GM23338 (cell line): ENCODE results near the gene PDE4D. TPM values are rescaled to one million over a fixed set of nuclear protein-coding genes. Genes with fewer than 3 reads are reported as not detected.
A peak's percentile ranks its signal among the peaks of the same experiment; 100 is the strongest.

Experiments
- ATAC-seq: fragments of 200-7000 bp; cut with Tn5 transposase; 3 replicates; pipeline ENCODE4 v1.9.1; 2020
- DNase-seq: peaks from one replicate; pipeline ENCODE4 v3.0.0-alpha.2; 2015; ENCODE audit warnings: low spot score
- H2AFZ ChIP-seq: fragments of 200-600 bp; sonication (generic); 2 replicates; pipeline ENCODE4 v1.8.0; 2016; ENCODE audit warnings: antibody characterized with exemption, mild to moderate bottlenecking, moderate library complexity
- H3F3A ChIP-seq: fragments of 200-600 bp; sonication (generic); replicated peaks from 2 replicates; pipeline ENCODE4 v1.8.0; 2017; ENCODE audit warnings: antibody characterized with exemption, mixed run types, low read depth
- H3K27ac ChIP-seq: fragments of 200-600 bp; sonication (generic); 2 replicates; pipeline ENCODE4 v1.6.1; 2016; ENCODE audit warnings: low read depth
- H3K27me3 ChIP-seq: fragments of 200-600 bp; sonication (generic); 2 replicates; pipeline ENCODE4 v1.8.0; 2016; ENCODE audit warnings: mild to moderate bottlenecking, mixed run types, moderate library complexity; ENCODE audit not compliant: insufficient read depth
- H3K36me3 ChIP-seq: fragments of 200-600 bp; sonication (generic); 2 replicates; pipeline ENCODE4 v1.8.0; 2016; ENCODE audit warnings: mild to moderate bottlenecking; ENCODE audit not compliant: insufficient read depth
- H3K4me1 ChIP-seq: fragments of 200-600 bp; sonication (generic); 2 replicates; pipeline ENCODE4 v1.8.0; 2016; ENCODE audit warnings: mild to moderate bottlenecking, moderate library complexity; ENCODE audit not compliant: insufficient read depth
- H3K4me2 ChIP-seq: fragments of 200-600 bp; sonication (generic); 2 replicates; pipeline ENCODE4 v1.7.1; 2017; ENCODE audit warnings: mixed run types
- H3K4me3 ChIP-seq: fragments of 200-600 bp; sonication (generic); 2 replicates; pipeline ENCODE4 v1.6.1; 2016; ENCODE audit warnings: mixed run types
- H3K79me2 ChIP-seq: fragments of 200-600 bp; sonication (generic); replicated peaks from 2 replicates; pipeline ENCODE4 v1.8.0; 2017; ENCODE audit warnings: mild to moderate bottlenecking; ENCODE audit not compliant: insufficient read depth
- H3K9me2 ChIP-seq: fragments of 200-600 bp; sonication (generic); 2 replicates; pipeline ENCODE4 v1.8.0; 2017; ENCODE audit not compliant: insufficient read depth
- H4K20me1 ChIP-seq: fragments of 200-600 bp; sonication (generic); replicated peaks from 2 replicates; pipeline ENCODE4 v1.8.0; 2017; ENCODE audit warnings: mild to moderate bottlenecking; ENCODE audit not compliant: insufficient read depth
- H3K27ac Mint-ChIP-seq: 2 replicates; pipeline ENCODE4 v1.8.0; 2020; ENCODE audit warnings: inconsistent platforms, mild to moderate bottlenecking, moderate library complexity, mixed read lengths
- H3K27me3 Mint-ChIP-seq: 3 replicates; pipeline ENCODE4 v1.8.0; 2022; ENCODE audit warnings: low read depth, mild to moderate bottlenecking, moderate library complexity, mixed read lengths, inconsistent platforms; ENCODE audit not compliant: insufficient read depth, poor library complexity
- H3K36me3 Mint-ChIP-seq: 3 replicates; pipeline ENCODE4 v1.8.0; 2021; ENCODE audit warnings: low read depth, mild to moderate bottlenecking, inconsistent platforms, moderate library complexity, mixed read lengths
- H3K4me1 Mint-ChIP-seq: 3 replicates; pipeline ENCODE4 v1.8.0; 2020; ENCODE audit warnings: mild to moderate bottlenecking, inconsistent platforms, mixed read lengths
- H3K4me3 Mint-ChIP-seq: 3 replicates; pipeline ENCODE4 v1.8.0; 2021; ENCODE audit warnings: moderate library complexity, mild to moderate bottlenecking, inconsistent platforms, mixed read lengths
- H3K9me3 Mint-ChIP-seq: 3 replicates; pipeline ENCODE4 v1.8.0; 2020; ENCODE audit warnings: moderate library complexity, mild to moderate bottlenecking, inconsistent platforms, mixed read lengths
- EZH2 ChIP-seq: fragments of 200-600 bp; sonication (generic); IDR thresholded peaks from one replicate; pipeline ENCODE4 v1.8.0; 2017; ENCODE audit warnings: antibody characterized with exemption, mild to moderate bottlenecking, low read depth; ENCODE audit not compliant: unreplicated experiment
- EZH2phosphoT487 ChIP-seq: fragments of 200-600 bp; sonication (generic); IDR thresholded peaks from one replicate; pipeline ENCODE4 v1.8.1; 2018; ENCODE audit warnings: antibody characterized with exemption; ENCODE audit not compliant: unreplicated experiment
- JUNB ChIP-seq: IDR thresholded peaks from one replicate; pipeline ENCODE4 v1.6.1; 2016; ENCODE audit warnings: antibody characterized with exemption; ENCODE audit not compliant: unreplicated experiment
- NANOG ChIP-seq: IDR thresholded peaks from 2 replicates; pipeline ENCODE4 v1.6.1; 2016; ENCODE audit warnings: antibody characterized with exemption, borderline replicate concordance
- POLR2AphosphoS5 ChIP-seq: IDR thresholded peaks from 2 replicates; pipeline ENCODE4 v1.6.1; 2016; ENCODE audit warnings: antibody characterized with exemption, low read depth
- STAT1 ChIP-seq: IDR thresholded peaks from one replicate; pipeline ENCODE4 v1.6.1; 2016; ENCODE audit warnings: antibody characterized with exemption; ENCODE audit not compliant: unreplicated experiment
- ZNF331 ChIP-seq: fragments of 250-450 bp; sonication (Bioruptor Pico); IDR thresholded peaks from 2 replicates; pipeline ENCODE4 v1.5.0; 2020; ENCODE audit warnings: low read depth, mild to moderate bottlenecking, moderate library complexity
- polyA plus RNA-seq: library from polyadenylated mRNA; unstranded; fragments of >200 nt; fragmentation: Nextera tagmentation; extraction: Ambion mirVana; gene quantifications from 2 replicates; pipeline ENCODE4 v1.2.1, GENCODE V29; 2016
- total RNA-seq: library from RNA; depleted of rRNA; stranded (reverse); fragments of >200 nt; shearing (Covaris generic); gene quantifications from 2 replicates; pipeline ENCODE4 v1.2.3, GENCODE V29; 2014
- TF ChIP-seq, protein P1 (sequence below), 2 experiments: fragments of 200-600 bp in 1 of 2; sonication (generic) in 1 of 2; conservative IDR thresholded peaks; 2 replicates each; pipeline versions ENCODE4 v1.5.1 to v1.6.1; 2016 to 2017; ENCODE audit warnings: antibody characterized with exemption in 2 of 2, low read depth in 2 of 2, mild to moderate bottlenecking in 2 of 2, moderate library complexity in 1 of 2
- TF ChIP-seq, protein P2 (sequence below): IDR thresholded peaks from 2 replicates; pipeline ENCODE4 v1.6.1; 2016; ENCODE audit warnings: antibody characterized with exemption
- TF ChIP-seq, protein P3 (sequence below): IDR thresholded peaks from one replicate; pipeline ENCODE4 v1.6.1; 2018; ENCODE audit warnings: antibody characterized with exemption; ENCODE audit not compliant: unreplicated experiment

PDE4D gene
- total and polyA plus RNA-seq, 2 experiments from 2014 or later = 2.1 to 4.7 TPM

DNA sequence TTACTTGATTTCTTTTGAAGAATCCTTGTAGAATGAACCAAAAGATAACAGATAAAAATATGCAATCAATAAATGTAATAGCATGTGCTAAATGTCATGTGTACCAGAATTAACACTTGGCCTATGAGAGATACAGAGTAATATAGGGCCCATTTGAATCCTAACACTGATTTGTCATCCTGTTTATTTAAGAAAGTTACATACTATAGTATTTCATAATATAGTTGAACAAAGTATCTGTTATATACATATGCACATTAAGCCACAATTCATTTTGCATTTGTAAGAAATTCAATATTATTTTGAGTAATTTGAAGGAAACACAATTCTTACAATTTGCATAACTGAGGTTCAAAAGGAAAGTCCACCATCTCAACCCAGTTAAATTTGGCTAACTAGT lies 389.5 kb downstream of the PDE4D start (continued):
- TF ChIP-seq JUNB = no peak
- no peak for TF ChIP-seq STAT1
- TF ChIP-seq, protein P1, sequence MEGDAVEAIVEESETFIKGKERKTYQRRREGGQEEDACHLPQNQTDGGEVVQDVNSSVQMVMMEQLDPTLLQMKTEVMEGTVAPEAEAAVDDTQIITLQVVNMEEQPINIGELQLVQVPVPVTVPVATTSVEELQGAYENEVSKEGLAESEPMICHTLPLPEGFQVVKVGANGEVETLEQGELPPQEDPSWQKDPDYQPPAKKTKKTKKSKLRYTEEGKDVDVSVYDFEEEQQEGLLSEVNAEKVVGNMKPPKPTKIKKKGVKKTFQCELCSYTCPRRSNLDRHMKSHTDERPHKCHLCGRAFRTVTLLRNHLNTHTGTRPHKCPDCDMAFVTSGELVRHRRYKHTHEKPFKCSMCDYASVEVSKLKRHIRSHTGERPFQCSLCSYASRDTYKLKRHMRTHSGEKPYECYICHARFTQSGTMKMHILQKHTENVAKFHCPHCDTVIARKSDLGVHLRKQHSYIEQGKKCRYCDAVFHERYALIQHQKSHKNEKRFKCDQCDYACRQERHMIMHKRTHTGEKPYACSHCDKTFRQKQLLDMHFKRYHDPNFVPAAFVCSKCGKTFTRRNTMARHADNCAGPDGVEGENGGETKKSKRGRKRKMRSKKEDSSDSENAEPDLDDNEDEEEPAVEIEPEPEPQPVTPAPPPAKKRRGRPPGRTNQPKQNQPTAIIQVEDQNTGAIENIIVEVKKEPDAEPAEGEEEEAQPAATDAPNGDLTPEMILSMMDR (conservative IDR thresholded peaks at IDR 0.05; ENCODE audit: low read depth in 2 of 2) = no peak
- no peak for TF ChIP-seq ZNF331 (CRISPR knock-in tag)
- TF ChIP-seq NANOG = no peak
- no peak for TF ChIP-seq EZH2phosphoT487
- TF ChIP-seq EZH2 = no peak

DNA sequence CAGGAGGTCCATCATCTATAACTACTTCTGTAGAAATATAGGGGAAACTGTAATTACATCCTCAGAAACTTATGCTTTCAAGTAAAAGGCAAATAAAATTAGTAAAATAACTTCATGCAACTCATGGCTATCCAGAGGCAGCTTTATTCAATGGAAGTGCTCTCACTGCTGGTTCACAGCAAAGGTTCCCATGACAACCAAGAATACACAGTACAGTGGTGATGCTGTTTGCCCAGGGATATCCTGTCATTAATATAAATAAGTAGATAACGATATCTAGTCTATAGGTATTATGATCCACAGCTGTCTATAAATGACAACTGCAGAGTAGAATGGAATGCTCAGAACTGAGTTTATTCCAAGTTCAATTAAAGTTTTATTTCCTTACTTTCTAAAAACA lies 390.3 kb downstream of the PDE4D start:
- no peak overlapping the region for H2AFZ ChIP-seq
- TF ChIP-seq ZNF331 (CRISPR knock-in tag) (no peak), NANOG (no peak)
- no peaks in the 10 kb centered on the region for H3K36me3 Mint-ChIP-seq
- H3K27me3 Mint-ChIP-seq = no peaks in the 10 kb centered on the region
- H4K20me1 ChIP-seq = no peaks in the 10 kb centered on the region
- no peaks in the 10 kb centered on the region for H3K9me3 Mint-ChIP-seq
- H3K36me3 ChIP-seq = no peaks in the 10 kb centered on the region
- no peaks in the 10 kb centered on the region for H3K4me1 ChIP-seq
- H3K4me1 Mint-ChIP-seq = peaks cover 2% of the 10 kb centered on the region; the same call in 2 of the 3 replicates
- H3K4me2 ChIP-seq = no peak overlapping the region
- DNase-seq = peak; percentile 38
- H3K27ac Mint-ChIP-seq = no peak overlapping the region
- H3F3A ChIP-seq = no peaks in the 10 kb centered on the region
- no peaks in the 10 kb centered on the region for H3K79me2 ChIP-seq
- H3K4me3 Mint-ChIP-seq = no peak overlapping the region
- H3K27me3 ChIP-seq = no peaks in the 10 kb centered on the region
- no peaks in the 10 kb centered on the region for H3K9me2 ChIP-seq
- no peak overlapping the region for H3K4me3 ChIP-seq
- ATAC-seq = no peak
- no peak overlapping the region for H3K27ac ChIP-seq

DNA sequence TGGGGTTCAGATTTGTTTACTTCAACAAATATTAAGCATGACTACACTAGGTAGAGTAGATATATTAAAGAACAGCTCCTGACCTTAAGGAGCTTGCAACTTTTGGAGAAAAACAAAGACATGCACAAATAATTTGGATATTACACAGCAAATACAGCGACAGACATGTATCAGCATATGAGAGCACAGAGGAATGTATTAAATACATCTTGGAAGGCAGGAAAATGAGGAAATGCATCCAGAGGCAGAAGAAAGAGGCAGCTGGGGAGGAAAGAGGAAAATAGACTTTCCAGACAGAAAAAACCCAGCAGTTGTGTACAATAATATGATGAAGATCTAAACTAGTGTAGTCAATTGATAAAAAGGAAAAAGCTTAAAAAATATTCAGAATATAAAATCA lies 392.2 kb downstream of the PDE4D start:
- Histone ChIP-seq H3K79me2 (no peaks in the 10 kb centered on the region), H4K20me1 (no peaks in the 10 kb centered on the region), H3K27me3 (no peaks in the 10 kb centered on the region), H3F3A (no peaks in the 10 kb centered on the region), H3K4me2 (no peak overlapping the region), H3K4me1 (no peaks in the 10 kb centered on the region), H3K36me3 (no peaks in the 10 kb centered on the region), H3K4me3 (no peak overlapping the region), H3K27ac (no peak overlapping the region), H3K9me2 (no peaks in the 10 kb centered on the region), H2AFZ (no peak overlapping the region)
- DNase-seq (no peak), ATAC-seq (no peak)
- H3K36me3 Mint-ChIP-seq = peaks cover 2% of the 10 kb centered on the region; the same call in 1 of the 3 replicates
- no peak overlapping the region for H3K4me3 Mint-ChIP-seq
- peaks cover 4% of the 10 kb centered on the region; the same call in 1 of the 3 replicates for H3K9me3 Mint-ChIP-seq
- no peaks in the 10 kb centered on the region for H3K27me3 Mint-ChIP-seq
- H3K27ac Mint-ChIP-seq = no peak overlapping the region
- peaks cover 2% of the 10 kb centered on the region; the same call in 2 of the 3 replicates for H3K4me1 Mint-ChIP-seq
- no peak for TF ChIP-seq EZH2
- no peak for TF ChIP-seq JUNB
- TF ChIP-seq ZNF331 (CRISPR knock-in tag) = no peak
- TF ChIP-seq, protein P1 (conservative IDR thresholded peaks at IDR 0.05; ENCODE audit: low read depth in 2 of 2) = no peak
- TF ChIP-seq STAT1 = no peak
- no peak for TF ChIP-seq POLR2AphosphoS5
- no peak for TF ChIP-seq NANOG
- TF ChIP-seq, protein P2, sequence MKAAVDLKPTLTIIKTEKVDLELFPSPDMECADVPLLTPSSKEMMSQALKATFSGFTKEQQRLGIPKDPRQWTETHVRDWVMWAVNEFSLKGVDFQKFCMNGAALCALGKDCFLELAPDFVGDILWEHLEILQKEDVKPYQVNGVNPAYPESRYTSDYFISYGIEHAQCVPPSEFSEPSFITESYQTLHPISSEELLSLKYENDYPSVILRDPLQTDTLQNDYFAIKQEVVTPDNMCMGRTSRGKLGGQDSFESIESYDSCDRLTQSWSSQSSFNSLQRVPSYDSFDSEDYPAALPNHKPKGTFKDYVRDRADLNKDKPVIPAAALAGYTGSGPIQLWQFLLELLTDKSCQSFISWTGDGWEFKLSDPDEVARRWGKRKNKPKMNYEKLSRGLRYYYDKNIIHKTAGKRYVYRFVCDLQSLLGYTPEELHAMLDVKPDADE = no peak
- TF ChIP-seq EZH2phosphoT487 = no peak
- TF ChIP-seq, protein P3, sequence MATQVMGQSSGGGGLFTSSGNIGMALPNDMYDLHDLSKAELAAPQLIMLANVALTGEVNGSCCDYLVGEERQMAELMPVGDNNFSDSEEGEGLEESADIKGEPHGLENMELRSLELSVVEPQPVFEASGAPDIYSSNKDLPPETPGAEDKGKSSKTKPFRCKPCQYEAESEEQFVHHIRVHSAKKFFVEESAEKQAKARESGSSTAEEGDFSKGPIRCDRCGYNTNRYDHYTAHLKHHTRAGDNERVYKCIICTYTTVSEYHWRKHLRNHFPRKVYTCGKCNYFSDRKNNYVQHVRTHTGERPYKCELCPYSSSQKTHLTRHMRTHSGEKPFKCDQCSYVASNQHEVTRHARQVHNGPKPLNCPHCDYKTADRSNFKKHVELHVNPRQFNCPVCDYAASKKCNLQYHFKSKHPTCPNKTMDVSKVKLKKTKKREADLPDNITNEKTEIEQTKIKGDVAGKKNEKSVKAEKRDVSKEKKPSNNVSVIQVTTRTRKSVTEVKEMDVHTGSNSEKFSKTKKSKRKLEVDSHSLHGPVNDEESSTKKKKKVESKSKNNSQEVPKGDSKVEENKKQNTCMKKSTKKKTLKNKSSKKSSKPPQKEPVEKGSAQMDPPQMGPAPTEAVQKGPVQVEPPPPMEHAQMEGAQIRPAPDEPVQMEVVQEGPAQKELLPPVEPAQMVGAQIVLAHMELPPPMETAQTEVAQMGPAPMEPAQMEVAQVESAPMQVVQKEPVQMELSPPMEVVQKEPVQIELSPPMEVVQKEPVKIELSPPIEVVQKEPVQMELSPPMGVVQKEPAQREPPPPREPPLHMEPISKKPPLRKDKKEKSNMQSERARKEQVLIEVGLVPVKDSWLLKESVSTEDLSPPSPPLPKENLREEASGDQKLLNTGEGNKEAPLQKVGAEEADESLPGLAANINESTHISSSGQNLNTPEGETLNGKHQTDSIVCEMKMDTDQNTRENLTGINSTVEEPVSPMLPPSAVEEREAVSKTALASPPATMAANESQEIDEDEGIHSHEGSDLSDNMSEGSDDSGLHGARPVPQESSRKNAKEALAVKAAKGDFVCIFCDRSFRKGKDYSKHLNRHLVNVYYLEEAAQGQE = no peak
